Cardiac ventricle fibroblast (primary cell): ENCODE results near the gene PPP1R26. TPM values are rescaled to one million over a fixed set of nuclear protein-coding genes. Genes with fewer than 3 reads are reported as not detected.

Experiments used
- total RNA-seq: library from RNA; depleted of rRNA; stranded (reverse); fragments of >200 nt; gene quantifications from 2 replicates; pipeline ENCODE4 v1.2.3, GENCODE V29; 2015

The PPP1R26 gene
- 4.6 and 7.9 TPM in 2 replicates for total RNA-seq

GRCh38 chr9:135479469-135480052 lies at the start of gene PPP1R26:
Gene PPP1R26 (plus strand): TSS chr9:135479782. CDS start chr9:135484511, 4,729 bp downstream.

GRCh38 chr9:135500525-135501260 lies 21.1 kb downstream of the PPP1R26 start, which contains the start of gene MRPS2:
Gene MRPS2 (plus strand): TSS chr9:135500682. CDS start chr9:135500711, 29 bp downstream.

GRCh38 chr9:135520916-135521607 lies 41.5 kb downstream of the PPP1R26 start, which contains the start of gene LCN1:
Gene LCN1 (plus strand): TSS chr9:135521440. CDS start chr9:135521498, 58 bp downstream.

Other genes with a start within 250 kb of the PPP1R26 start
- gene MRPS2, start 20.9 kb downstream of the PPP1R26 start, total RNA-seq, result 26.4 and 34.6 TPM in 2 replicates
- not detected in 2 replicates for gene LCN1, start 41.7 kb downstream of the PPP1R26 start, total RNA-seq
- not detected in 2 replicates for gene OBP2A, start 66.3 kb downstream of the PPP1R26 start, total RNA-seq
- not detected in 2 replicates for gene PAEP, start 82.0 kb downstream of the PPP1R26 start, total RNA-seq
- gene GLT6D1, start 159.8 kb downstream of the PPP1R26 start, total RNA-seq, result not detected in 2 replicates
- not detected in 2 replicates for gene LCN9, start 183.5 kb downstream of the PPP1R26 start, total RNA-seq
- gene SOHLH1, start 219.7 kb downstream of the PPP1R26 start, total RNA-seq, result not detected in 2 replicates
- not detected in 2 replicates for gene KCNT1, start 222.4 kb downstream of the PPP1R26 start, total RNA-seq